ENCODE results near the gene ZNF473.
"Not testable (repeated sequence)": the region's sequence is repeated elsewhere in the genome, so short reads cannot be mapped to it uniquely, and the experiment has no call there.

The ZNF473 gene

DNA sequence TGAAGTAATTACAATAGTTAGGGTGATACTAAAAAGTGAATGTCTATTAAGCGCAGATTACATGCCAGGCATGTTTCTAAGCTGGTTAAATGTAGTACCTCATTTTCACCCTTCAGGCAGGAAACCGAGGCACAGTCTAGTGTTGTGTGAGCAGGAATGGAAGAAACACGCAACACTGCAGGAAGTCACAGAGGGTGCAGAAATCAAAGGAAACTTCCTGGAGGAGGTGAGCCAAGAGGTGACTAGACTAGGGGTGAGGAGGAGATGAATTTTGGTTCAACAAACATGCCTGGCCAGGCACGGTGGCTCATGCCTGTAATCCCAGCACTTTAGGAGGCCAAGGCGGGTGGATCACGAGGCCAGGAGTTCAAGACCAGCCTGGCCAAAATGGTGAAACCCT, 41.8 kb downstream of the ZNF473 start:
- CTCF ChIA-PET, result no interaction called here
- no peak for DNase-seq (ENCODE audit: extremely low spot score)
- TF ChIP-seq, protein P1, sequence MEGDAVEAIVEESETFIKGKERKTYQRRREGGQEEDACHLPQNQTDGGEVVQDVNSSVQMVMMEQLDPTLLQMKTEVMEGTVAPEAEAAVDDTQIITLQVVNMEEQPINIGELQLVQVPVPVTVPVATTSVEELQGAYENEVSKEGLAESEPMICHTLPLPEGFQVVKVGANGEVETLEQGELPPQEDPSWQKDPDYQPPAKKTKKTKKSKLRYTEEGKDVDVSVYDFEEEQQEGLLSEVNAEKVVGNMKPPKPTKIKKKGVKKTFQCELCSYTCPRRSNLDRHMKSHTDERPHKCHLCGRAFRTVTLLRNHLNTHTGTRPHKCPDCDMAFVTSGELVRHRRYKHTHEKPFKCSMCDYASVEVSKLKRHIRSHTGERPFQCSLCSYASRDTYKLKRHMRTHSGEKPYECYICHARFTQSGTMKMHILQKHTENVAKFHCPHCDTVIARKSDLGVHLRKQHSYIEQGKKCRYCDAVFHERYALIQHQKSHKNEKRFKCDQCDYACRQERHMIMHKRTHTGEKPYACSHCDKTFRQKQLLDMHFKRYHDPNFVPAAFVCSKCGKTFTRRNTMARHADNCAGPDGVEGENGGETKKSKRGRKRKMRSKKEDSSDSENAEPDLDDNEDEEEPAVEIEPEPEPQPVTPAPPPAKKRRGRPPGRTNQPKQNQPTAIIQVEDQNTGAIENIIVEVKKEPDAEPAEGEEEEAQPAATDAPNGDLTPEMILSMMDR (IDR thresholded peaks at IDR 0.05; ENCODE audit: control extremely low read depth, extremely low read depth, low read depth, missing control alignments), result no peak
- POLR2A ChIA-PET, result no interaction called here

DNA sequence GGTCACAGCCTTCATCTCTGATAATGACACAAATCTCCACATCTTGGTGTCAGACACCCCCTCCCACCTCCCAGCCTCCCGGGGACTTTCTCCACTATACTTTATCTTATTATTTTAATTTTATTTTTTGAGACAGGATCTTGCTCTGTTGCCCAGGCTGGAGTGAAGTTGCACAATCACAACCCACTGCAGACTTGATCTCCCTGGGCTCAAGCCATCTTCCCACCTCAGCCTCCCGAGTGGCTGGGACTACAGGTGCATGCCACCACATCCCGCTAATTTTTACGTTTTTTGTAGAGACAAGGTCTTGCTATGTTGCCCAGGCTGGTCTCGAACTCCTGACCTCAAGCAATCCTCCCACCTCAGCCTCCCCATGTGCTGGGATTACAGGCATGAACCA, 42.6 kb downstream of the ZNF473 start:
- DNase-seq (ENCODE audit: extremely low spot score); POLR2A ChIA-PET; CTCF ChIA-PET: not testable (repeated sequence)

DNA sequence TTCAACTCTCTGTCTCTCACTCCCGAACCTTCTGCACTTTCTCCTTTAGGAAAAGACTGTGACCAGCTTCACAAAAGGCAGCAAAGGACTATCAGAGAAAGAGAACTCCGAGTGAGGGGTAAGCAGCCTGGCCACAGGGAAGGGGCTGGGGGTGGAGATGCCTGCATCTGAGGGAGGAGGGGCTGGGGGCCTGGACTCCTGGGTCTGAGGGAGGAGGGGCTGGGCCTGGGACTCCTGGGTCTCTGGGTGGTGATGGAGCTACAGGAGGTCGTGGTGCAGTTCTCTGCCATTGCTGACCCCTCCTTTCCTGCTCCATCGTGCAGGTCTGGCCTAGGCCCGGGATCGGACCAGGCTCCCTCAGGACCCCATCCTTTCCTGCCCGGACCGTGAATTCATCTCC, 49.3 kb downstream of the ZNF473 start:
- POLR2A ChIA-PET; CTCF ChIA-PET; DNase-seq (ENCODE audit: extremely low spot score): not testable (repeated sequence)

DNA sequence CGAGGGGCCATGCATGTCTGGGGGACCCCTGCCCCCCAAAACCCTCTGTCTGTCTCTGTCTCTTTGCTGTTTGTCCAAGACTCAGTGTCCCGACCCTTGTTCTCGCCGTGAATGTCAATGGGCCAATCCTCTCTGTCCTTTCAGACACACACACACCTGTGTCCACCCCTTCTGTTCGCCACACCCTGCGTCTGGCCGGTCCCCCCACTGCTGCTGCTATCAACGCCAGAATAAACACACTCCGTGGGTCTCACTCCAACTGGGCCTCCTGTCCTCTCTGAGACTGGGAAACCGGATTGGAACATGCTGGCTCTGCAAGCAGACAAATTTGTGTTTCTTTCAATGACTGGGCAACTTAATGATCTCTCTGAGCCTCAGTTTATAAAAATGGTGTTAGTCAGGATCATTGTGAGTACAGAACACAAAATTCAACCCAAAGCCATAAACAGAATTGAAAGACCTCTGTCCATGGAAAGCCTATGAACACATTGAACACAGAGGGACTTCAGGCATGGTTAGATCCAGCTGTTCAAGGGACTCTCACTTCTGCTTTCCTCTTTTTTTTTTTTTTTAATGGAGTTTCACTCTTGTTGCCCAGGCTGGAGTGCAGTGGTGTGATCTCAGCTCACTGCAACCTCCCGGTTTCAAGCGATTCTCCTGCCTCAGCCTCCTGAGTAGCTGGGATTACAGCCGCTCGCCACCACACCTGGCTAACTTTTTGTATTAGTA, 50.0 kb downstream of the ZNF473 start:
- CTCF ChIA-PET; DNase-seq (ENCODE audit: extremely low spot score): not testable (repeated sequence)
- POLR2A ChIA-PET, result interaction anchor here (0.7 kb wide), 1 partner anchor 122 kb away, joined by 4 read pairs; no protein-coding TSS in a partner anchor

DNA sequence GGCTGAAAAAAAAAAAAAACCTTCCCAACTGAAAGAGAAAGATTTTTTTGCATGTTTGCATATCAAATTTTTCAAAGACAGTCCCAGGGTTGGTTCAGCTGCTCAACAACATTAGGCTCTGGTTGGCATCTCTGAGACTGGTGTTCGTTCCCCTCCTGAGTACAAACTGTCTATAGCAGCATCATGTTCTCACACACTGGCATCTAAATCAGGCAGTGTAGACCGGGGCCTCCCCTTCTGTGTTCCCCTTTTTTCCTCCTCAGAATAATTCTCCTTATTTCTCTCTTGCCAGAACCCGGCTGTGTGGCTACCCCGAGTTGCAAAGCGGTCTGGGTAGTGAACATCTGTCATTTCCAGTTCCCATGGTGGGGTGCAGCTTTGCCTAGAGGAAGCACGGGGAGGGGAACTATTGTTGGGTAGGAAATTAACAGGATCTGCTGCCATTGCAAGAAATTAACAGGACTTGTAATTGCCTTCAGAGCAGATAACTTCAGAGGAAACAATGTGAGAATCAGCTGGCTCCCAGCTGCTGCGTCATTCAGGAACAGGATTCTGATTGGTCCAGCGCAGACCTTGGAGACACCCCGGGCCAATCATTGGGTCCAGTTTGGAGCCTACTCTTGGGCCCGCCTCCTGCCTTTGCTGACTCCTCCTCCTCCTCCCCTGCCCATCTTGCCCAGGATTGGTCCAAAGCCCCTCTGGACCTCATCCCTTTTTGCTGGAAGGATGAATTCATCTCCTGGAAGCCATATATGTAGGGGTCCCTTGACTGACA, 51.0 kb downstream of the ZNF473 start:
- DNase-seq (ENCODE audit: extremely low spot score); CTCF ChIA-PET: not testable (repeated sequence)
- POLR2A ChIA-PET, result interaction anchor here (0.7 kb wide), 1 partner anchor 123 kb away, joined by 4 read pairs; no protein-coding TSS in a partner anchor

DNA sequence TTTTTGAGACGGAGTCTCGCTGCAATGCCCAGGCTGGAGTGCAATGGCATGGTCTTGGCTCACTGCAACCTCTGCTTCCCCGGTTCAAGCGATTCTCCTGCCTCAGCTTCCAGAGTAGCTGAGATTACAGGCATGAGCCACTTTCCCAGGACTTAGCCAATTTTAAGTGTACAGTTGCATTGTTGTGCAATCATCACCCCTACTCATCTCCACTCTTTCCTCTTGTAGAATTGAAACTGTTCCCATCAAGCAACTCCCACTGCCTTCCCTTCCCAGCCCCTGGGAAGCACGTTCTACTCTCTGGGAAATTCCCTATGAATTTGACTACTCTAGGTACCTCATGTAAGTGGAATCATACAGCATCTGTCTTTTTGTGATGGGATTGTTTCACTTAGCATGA, 53.2 kb downstream of the ZNF473 start:
- DNase-seq (ENCODE audit: extremely low spot score); CTCF ChIA-PET; POLR2A ChIA-PET: not testable (repeated sequence)

DNA sequence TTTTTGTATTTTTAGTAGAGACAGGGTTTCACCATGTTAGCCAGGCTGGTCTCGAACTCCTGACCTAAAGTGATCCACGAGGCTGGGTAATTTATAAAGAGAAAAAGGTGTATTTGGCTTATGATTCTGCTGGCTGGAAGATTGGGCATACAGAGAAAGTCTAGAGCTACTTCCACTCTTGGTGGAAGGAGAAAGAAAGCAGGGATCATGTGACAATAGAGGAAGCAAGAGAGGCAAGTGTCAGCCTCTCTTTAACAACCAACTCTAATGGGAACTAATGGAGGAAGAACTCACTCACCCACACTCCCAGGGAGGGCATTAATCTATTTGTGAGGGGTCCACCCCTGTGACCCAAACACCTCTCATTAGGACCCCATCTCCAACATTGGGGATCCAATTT, 58.6 kb downstream of the ZNF473 start:
- POLR2A ChIA-PET; CTCF ChIA-PET; DNase-seq (ENCODE audit: extremely low spot score): not testable (repeated sequence)

DNA sequence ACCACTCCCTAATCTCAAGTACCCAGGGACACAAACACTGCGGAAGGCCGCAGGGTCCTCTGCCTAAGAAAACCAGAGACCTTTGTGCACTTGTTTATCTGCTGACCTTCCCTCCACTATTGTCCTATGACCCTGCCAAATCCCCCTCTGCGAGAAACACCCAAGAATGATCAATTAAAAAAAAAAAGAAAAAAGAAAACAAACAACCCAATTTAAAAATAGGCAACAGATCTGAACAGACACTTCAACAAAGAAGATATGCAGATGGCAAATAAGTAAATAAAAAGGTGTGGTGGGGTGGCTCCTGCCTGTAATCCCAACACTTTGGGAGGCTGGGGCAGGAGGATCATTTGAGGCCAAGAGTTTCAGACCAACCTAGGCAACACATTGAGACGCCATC, 61.3 kb downstream of the ZNF473 start:
- POLR2A ChIA-PET; CTCF ChIA-PET; DNase-seq (ENCODE audit: extremely low spot score): not testable (repeated sequence)

DNA sequence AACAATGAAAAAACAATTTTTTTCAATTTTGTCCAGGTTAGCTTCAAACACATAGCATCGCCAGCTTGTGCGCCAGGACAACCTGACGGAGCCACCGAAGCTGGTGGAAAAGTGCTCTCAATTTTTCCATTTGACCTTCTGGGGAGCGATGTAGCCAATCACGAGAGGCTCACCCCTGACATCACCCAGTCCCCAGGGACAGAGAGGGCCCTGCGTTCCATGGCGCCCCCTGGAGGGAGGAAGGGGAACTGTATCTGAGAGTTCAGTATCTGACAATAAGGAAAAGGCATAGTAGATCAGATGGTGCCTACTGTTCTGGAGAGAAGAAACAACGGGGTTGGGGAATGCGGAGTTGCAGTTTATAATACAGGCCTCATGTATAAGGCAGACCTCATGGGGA, 64.9 kb downstream of the ZNF473 start:
- TF ChIP-seq, protein P1 (IDR thresholded peaks at IDR 0.05; ENCODE audit: control extremely low read depth, extremely low read depth, low read depth, missing control alignments), result peak; percentile 20
- DNase-seq (ENCODE audit: extremely low spot score); CTCF ChIA-PET; POLR2A ChIA-PET: not testable (repeated sequence)

DNA sequence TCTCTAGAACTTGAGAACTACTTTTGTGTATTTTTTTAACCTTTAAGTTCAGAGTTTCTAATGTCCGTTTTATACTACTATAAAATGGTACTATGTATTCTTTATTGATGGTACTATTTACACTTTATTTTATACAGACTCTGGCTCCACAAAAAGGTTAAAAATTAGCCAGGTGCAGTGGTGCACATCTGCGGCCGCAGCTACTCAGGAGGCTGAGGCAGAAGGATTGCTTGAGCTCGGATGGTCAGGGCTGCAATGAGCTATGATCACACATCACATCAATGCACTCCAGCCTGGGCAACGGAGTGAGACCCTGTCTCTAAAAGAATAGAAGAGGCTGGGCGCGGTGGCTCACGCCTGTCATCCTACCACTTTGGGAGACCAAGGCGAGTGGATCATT, 66.0 kb downstream of the ZNF473 start:
- DNase-seq (ENCODE audit: extremely low spot score); POLR2A ChIA-PET; CTCF ChIA-PET: not testable (repeated sequence)

DNA sequence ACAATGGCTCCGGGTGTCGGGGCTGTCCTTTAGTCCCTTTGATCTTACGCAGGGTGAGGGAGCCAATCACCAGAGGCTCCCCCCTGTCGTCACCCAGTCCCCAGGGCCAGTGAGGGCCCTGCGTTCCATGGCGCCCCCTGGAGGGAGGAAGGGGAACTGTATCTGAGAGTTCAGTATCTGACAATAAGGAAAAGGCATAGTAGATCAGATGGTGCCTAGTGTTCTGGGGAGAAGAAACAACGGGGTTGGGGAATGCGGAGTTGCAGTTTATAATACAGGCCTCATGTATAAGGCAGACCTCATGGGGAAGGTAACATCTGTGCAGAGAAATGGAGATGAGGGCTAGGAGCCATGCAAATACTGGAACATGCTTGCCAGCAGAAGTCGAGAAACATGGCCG, 66.8 kb downstream of the ZNF473 start:
- DNase-seq (ENCODE audit: extremely low spot score); CTCF ChIA-PET; POLR2A ChIA-PET: not testable (repeated sequence)

DNA sequence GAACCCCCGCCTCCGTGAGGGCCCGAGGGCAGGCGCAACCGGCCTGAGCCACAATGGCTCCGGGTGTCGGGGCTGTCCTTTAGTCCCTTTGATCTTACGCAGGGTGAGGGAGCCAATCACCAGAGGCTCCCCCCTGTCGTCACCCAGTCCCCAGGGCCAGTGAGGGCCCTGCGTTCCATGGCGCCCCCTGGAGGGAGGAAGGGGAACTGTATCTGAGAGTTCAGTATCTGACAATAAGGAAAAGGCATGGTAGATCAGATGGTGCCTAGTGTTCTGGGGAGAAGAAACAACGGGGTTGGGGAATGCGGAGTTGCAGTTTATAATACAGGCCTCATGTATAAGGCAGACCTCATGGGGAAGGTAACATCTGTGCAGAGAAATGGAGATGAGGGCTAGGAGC, 72.1 kb downstream of the ZNF473 start:
- CTCF ChIA-PET; POLR2A ChIA-PET; DNase-seq (ENCODE audit: extremely low spot score): not testable (repeated sequence)

DNA sequence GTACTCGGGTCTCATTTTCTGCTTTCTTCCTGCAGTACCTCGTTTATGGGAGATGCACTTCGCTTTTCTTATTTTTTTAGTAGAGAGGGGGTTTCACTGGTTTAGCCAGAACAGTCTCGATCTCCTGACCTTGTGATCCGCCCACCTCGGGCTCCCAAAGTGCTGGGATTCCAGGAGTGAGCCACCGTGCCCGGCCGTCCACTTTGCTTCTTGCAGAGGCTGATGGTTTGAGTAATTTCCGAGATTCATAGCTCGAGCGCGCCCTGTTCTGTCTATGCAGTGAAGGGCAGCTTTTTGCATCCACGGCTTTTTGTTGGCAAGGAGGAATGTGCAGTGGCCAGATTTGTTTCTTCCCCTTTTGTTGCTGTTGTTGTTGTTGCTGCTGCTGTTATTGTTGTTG, 73.1 kb downstream of the ZNF473 start:
- CTCF ChIA-PET; DNase-seq (ENCODE audit: extremely low spot score); POLR2A ChIA-PET: not testable (repeated sequence)

DNA sequence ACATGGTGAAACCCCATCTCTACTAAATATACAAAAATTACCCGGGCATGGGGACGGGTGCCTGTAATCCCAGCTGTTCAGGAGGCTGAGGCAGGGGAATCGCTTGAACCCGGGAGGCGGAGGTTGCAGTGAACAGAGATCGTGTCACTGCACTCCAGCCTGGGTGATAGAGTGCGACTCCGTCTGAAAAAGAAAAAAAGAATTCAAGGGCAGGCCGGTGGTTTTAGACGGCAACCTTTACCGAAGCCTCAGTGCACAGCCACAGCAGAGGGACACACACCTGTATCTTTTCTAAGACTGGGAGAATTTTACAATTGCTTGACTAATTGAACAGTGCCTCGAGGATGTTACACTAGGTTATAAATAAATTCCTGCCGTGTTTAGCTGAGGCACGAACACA, 73.9 kb downstream of the ZNF473 start:
- POLR2A ChIA-PET; DNase-seq (ENCODE audit: extremely low spot score); CTCF ChIA-PET: not testable (repeated sequence)

DNA sequence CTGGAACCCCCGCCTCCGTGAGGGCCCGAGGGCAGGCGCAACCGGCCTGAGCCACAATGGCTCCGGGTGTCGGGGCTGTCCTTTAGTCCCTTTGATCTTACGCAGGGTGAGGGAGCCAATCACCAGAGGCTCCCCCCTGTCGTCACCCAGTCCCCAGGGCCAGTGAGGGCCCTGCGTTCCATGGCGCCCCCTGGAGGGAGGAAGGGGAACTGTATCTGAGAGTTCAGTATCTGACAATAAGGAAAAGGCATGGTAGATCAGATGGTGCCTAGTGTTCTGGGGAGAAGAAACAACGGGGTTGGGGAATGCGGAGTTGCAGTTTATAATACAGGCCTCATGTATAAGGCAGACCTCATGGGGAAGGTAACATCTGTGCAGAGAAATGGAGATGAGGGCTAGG, 75.1 kb downstream of the ZNF473 start:
- DNase-seq (ENCODE audit: extremely low spot score); CTCF ChIA-PET; POLR2A ChIA-PET: not testable (repeated sequence)

All from GM10248 (cell line).